ENCODE measurements around the gene CNOT6L. TPM values are rescaled to one million over a fixed set of nuclear protein-coding genes. Genes with fewer than 3 reads are reported as not detected.

CNOT6L gene
- total RNA-seq, 2 donors from 2014 or later, result 17.5 to 19.2 TPM

DNA sequence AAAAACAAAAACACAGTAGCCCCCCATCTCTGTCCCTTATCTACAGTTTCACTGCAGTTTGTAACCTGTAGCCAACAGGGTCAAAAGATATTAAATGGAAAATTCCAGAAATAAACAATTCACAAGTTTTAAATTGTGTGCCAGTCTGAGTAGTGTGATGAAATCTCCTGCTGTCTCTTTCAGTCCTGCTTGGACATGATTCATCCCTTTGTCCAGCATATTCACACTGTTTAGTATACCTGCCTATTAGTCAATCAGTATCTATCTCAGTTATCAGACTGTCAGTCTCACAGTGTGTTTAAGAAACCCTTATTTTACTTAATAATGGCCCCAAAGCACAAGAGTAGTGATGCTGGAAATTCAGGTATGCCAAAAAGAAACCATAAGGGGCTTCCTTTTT lies 21.9 kb downstream of the CNOT6L start:
- DNase-seq (no peak), ATAC-seq (no peak)
- Histone ChIP-seq H3K27me3 (no peaks in the 10 kb centered on the region), H3K4me1 (peaks cover 43% of the 10 kb centered on the region), H3K9me3 (no peaks in the 10 kb centered on the region), H3K36me3 (replicated peaks in 1 of 2; ENCODE audit: insufficient read depth in 1 of 2, low read depth in 2 of 2) (no peaks in the 10 kb centered on the region), H3K4me3 (no peak overlapping the region), H3K27ac (peak overlapping the region in 1 of 4 donors; percentile 13)
- no peak for TF ChIP-seq POLR2A (IDR thresholded peaks at IDR 0.05)
- TF ChIP-seq, protein P1, sequence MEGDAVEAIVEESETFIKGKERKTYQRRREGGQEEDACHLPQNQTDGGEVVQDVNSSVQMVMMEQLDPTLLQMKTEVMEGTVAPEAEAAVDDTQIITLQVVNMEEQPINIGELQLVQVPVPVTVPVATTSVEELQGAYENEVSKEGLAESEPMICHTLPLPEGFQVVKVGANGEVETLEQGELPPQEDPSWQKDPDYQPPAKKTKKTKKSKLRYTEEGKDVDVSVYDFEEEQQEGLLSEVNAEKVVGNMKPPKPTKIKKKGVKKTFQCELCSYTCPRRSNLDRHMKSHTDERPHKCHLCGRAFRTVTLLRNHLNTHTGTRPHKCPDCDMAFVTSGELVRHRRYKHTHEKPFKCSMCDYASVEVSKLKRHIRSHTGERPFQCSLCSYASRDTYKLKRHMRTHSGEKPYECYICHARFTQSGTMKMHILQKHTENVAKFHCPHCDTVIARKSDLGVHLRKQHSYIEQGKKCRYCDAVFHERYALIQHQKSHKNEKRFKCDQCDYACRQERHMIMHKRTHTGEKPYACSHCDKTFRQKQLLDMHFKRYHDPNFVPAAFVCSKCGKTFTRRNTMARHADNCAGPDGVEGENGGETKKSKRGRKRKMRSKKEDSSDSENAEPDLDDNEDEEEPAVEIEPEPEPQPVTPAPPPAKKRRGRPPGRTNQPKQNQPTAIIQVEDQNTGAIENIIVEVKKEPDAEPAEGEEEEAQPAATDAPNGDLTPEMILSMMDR (IDR thresholded peaks at IDR 0.05), result no peak
- intact Hi-C loops (cut with DNase I), result no loop called here

DNA sequence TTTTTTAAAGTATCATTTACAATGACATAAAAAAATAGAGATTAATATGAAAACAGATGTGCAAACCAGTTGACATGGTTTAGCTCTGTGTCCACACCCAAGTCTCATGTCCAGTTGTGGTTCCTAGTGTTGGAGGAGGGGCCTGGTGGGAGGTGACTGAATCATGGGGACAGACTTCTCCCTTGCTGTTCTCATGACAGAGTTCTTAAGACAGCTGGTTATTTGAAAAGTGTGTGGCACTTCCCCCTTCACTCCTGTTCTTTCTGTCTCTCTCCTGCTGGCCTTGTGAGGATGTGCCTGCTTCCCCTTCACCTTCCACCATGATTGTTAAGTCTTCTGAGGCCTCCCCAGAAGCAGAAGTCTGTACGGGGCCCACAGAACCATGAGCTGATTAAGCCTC lies 23.8 kb downstream of the CNOT6L start:
- no peaks in the 10 kb centered on the region for H3K36me3 ChIP-seq (replicated peaks in 1 of 2; ENCODE audit: insufficient read depth in 1 of 2, low read depth in 2 of 2)
- H3K27me3 ChIP-seq, result no peaks in the 10 kb centered on the region
- DNase-seq (no peak), ATAC-seq (no peak)
- intact Hi-C loops (cut with DNase I), result no loop called here
- TF ChIP-seq, protein P1 (IDR thresholded peaks at IDR 0.05), result no peak
- no peak for TF ChIP-seq POLR2A (IDR thresholded peaks at IDR 0.05)
- H3K4me1 ChIP-seq, result peaks cover 26% of the 10 kb centered on the region
- WGBS, 2 donors, result 91 to 95% methylated on average over 1 of the region's 1 CpG
- H3K4me3 ChIP-seq, result no peak overlapping the region
- H3K27ac ChIP-seq, result no peak overlapping the region
- no peaks in the 10 kb centered on the region for H3K9me3 ChIP-seq

DNA sequence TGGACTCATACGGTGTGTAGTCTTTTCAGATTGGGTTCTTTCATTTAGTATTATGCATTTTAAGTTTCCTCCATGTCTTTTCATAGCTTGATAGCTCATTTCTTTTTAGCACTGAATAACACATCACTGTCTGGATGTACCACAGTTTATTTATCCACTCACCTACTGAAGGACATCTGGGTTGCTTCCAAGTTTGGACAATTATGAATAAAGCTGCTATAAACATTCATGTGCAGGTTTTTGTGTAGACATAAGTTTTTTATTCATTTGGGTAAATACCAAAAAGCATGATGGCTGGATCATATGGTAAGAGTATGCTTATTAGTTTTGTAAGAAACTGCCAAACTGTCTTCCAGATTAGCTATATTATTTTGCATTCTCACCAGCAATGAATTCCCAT lies 29.0 kb downstream of the CNOT6L start:
- peaks cover 20% of the 10 kb centered on the region for H3K4me1 ChIP-seq
- 84 to 90% methylated on average over 1 of the region's 1 CpG for WGBS, 2 donors
- no peak for TF ChIP-seq POLR2A (IDR thresholded peaks at IDR 0.05)
- TF ChIP-seq, protein P1 (IDR thresholded peaks at IDR 0.05), result no peak

DNA sequence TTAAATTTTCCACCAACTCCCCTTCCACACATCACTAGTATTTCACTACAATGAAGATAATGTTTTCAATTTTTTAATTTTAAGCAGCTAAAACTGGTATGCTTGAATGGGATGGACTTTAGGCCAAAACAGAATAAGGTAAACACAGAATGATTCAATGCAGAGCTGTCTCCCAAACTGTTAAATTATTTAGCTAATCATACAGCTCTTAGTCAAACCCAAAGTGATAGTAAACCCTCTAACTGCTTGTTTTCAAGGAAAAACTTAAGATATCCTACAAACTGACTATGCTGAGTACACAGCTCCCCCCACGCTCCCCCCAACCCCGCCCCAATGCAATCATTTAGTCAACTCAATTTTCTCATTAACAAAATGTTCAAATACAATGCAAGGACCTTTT lies 30.2 kb downstream of the CNOT6L start:
- H3K27ac ChIP-seq, result no peak overlapping the region
- intact Hi-C loops (cut with DNase I), result no loop called here
- H3K27me3 ChIP-seq, result no peaks in the 10 kb centered on the region
- peaks cover 27% of the 10 kb centered on the region for H3K4me1 ChIP-seq
- DNase-seq, result no peak
- no peak for TF ChIP-seq POLR2A (IDR thresholded peaks at IDR 0.05)
- TF ChIP-seq, protein P1 (IDR thresholded peaks at IDR 0.05), result no peak
- no peaks in the 10 kb centered on the region for H3K36me3 ChIP-seq (replicated peaks in 1 of 2; ENCODE audit: insufficient read depth in 1 of 2, low read depth in 2 of 2)
- no peak overlapping the region for H3K4me3 ChIP-seq
- WGBS, 2 donors, result 62 to 81% methylated on average over 2 of the region's 2 CpGs
- H3K9me3 ChIP-seq, result no peaks in the 10 kb centered on the region
- ATAC-seq, result no peak

More for the DNA sequence above, 29.0 kb downstream of the CNOT6L start:
- ATAC-seq, result no peak
- H3K27me3 ChIP-seq, result no peaks in the 10 kb centered on the region
- intact Hi-C loops (cut with DNase I), result no loop called here
- H3K27ac ChIP-seq, result no peak overlapping the region
- H3K36me3 ChIP-seq (replicated peaks in 1 of 2; ENCODE audit: insufficient read depth in 1 of 2, low read depth in 2 of 2), result no peaks in the 10 kb centered on the region
- H3K4me3 ChIP-seq, result no peak overlapping the region
- H3K9me3 ChIP-seq, result no peaks in the 10 kb centered on the region
- no peak for DNase-seq

DNA sequence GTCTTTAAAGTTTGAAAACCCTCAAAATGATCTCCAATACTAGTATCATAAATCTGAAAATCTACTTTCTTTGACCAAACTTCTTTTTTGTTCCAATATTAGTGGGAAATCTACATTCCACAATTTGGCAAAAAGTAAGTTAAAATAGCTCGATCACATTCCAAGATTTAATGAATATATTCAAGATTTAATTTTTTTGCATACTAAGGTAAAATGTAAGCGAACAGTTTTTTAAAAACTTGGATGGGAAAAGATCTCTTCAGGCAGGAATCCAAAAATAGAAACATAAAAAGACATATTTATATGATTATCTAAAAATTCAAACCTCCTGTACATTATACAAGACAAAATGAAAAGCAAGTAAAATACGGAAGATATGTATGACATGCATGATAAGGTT lies 31.2 kb downstream of the CNOT6L start:
- 68 to 76% methylated on average over 3 of the region's 3 CpGs for WGBS, 2 donors
- Histone ChIP-seq H3K27ac (no peak overlapping the region), H3K27me3 (no peaks in the 10 kb centered on the region), H3K9me3 (no peaks in the 10 kb centered on the region), H3K4me1 (peaks cover 33% of the 10 kb centered on the region), H3K36me3 (replicated peaks in 1 of 2; ENCODE audit: insufficient read depth in 1 of 2, low read depth in 2 of 2) (no peaks in the 10 kb centered on the region), H3K4me3 (no peak overlapping the region)
- intact Hi-C loops (cut with DNase I), result no loop called here
- TF ChIP-seq, protein P1 (IDR thresholded peaks at IDR 0.05), result no peak
- TF ChIP-seq POLR2A (IDR thresholded peaks at IDR 0.05), result no peak
- ATAC-seq (no peak), DNase-seq (no peak)
